IMR-90 (cell line): ENCODE data around the gene TMEM72. TPM values are rescaled to one million over a fixed set of nuclear protein-coding genes. Genes with fewer than 3 reads are reported as not detected.

Experiments
- ATAC-seq: fragments of 200-7000 bp; cut with Tn5 transposase; 2 replicates; pipeline ENCODE4 v1.9.1; 2020; ENCODE audit warnings: low read depth, mild to moderate bottlenecking, moderate library complexity
- BruUV-seq: library from RNA; stranded (reverse); fragments of 400-500 nt; replicated peaks from 2 replicates; lab custom pipeline; 2021; lab: Mats Ljungman, UMichigan
- CTCF ChIA-PET: fragments of 300-600 bp; formaldehyde crosslinking; extraction: SDS; loops from one replicate; lab custom pipeline; 2021; ENCODE audit warnings: antibody characterized with exemption; lab: Yijun Ruan, JAX
- POLR2A ChIA-PET: fragments of 300-600 bp; sonication (Branson Sonifier 250); formaldehyde crosslinking; loops from one replicate; lab custom pipeline; 2022; ENCODE audit warnings: antibody characterized with exemption; ENCODE audit not compliant: unreplicated experiment; lab: Charles Lee
- DNase-seq: peaks from one replicate; pipeline ENCODE4 v3.0.0; 2013
- H2AFZ ChIP-seq: replicated peaks from 2 replicates; pipeline ENCODE3; 2013; ENCODE audit warnings: low read length, mild to moderate bottlenecking; ENCODE audit not compliant: poor library complexity
- H2AK5ac ChIP-seq: 2 replicates; pipeline ENCODE4 v1.6.1; 2013; ENCODE audit warnings: low read depth, low read length, inconsistent platforms
- H2AK9ac ChIP-seq: replicated peaks from 2 replicates; pipeline ENCODE3; 2013; ENCODE audit warnings: mild to moderate bottlenecking, low read depth, low read length, moderate library complexity; ENCODE audit not compliant: poor library complexity
- H2BK120ac ChIP-seq: 2 replicates; pipeline ENCODE4 v1.6.1; 2013; ENCODE audit warnings: low read depth, low read length, inconsistent platforms
- H2BK15ac ChIP-seq: 3 replicates; pipeline ENCODE4 v1.6.1; 2013; ENCODE audit warnings: low read depth, low read length, inconsistent platforms
- H2BK20ac ChIP-seq: 2 replicates; pipeline ENCODE4 v1.6.1; 2013; ENCODE audit warnings: low read depth, mild to moderate bottlenecking, inconsistent platforms, low read length, moderate library complexity
- H2BK5ac ChIP-seq: 2 replicates; pipeline ENCODE4 v1.6.1; 2013; ENCODE audit warnings: mild to moderate bottlenecking, low read depth, low read length, inconsistent platforms; ENCODE audit not compliant: poor library complexity, severe bottlenecking
- H3K14ac ChIP-seq: replicated peaks from 2 replicates; pipeline ENCODE4 v1.6.1; 2013; ENCODE audit warnings: low read depth, low read length, inconsistent platforms
- H3K18ac ChIP-seq: 2 replicates; pipeline ENCODE4 v1.6.1; 2013; ENCODE audit warnings: low read depth, low read length, control low read depth
- H3K23ac ChIP-seq: 2 replicates; pipeline ENCODE4 v1.6.1; 2013; ENCODE audit warnings: low read depth, low read length, inconsistent platforms
- H3K27ac ChIP-seq: 2 replicates; pipeline ENCODE4 v1.5.1; 2013; ENCODE audit warnings: mild to moderate bottlenecking, control low read depth, low read length; ENCODE audit not compliant: insufficient read depth
- H3K27me3 ChIP-seq: 2 replicates; pipeline ENCODE4 v1.6.1; 2013; ENCODE audit warnings: low read length; ENCODE audit not compliant: control insufficient read depth, insufficient read depth
- H3K36me3 ChIP-seq: 2 replicates; pipeline ENCODE4 v1.6.1; 2013; ENCODE audit warnings: low read length, mixed read lengths; ENCODE audit not compliant: control insufficient read depth, insufficient read depth
- H3K4ac ChIP-seq: 2 replicates; pipeline ENCODE4 v1.6.1; 2013; ENCODE audit warnings: low read depth, low read length, inconsistent platforms
- H3K4me1 ChIP-seq: 2 replicates; pipeline ENCODE4 v1.6.1; 2013; ENCODE audit warnings: low read length, mixed read lengths; ENCODE audit not compliant: control insufficient read depth, insufficient read depth
- H3K4me2 ChIP-seq: 2 replicates; pipeline ENCODE4 v1.6.1; 2013; ENCODE audit warnings: low read depth, mild to moderate bottlenecking, control low read depth, low read length, moderate library complexity
- H3K4me3 ChIP-seq: 2 replicates; pipeline ENCODE4 v1.5.1; 2013; ENCODE audit warnings: low read depth, mild to moderate bottlenecking, control low read depth, low read length, moderate library complexity; ENCODE audit not compliant: insufficient read depth
- H3K56ac ChIP-seq: 2 replicates; pipeline ENCODE4 v1.6.1; 2013; ENCODE audit warnings: low read length, inconsistent platforms; ENCODE audit not compliant: insufficient read depth; ENCODE audit errors: extremely low read depth
- H3K79me1 ChIP-seq, 2 experiments: 2 replicates each; pipeline ENCODE4 v1.6.1; 2013; ENCODE audit warnings: low read length in 2 of 2, inconsistent platforms in 1 of 2, low read depth in 1 of 2
- H3K9ac ChIP-seq: 2 replicates; pipeline ENCODE4 v1.6.1; 2013; ENCODE audit warnings: low read depth, low read length, control low read depth
- H3K9me1 ChIP-seq: 2 replicates; pipeline ENCODE4 v1.6.1; 2013; ENCODE audit warnings: low read length, inconsistent platforms; ENCODE audit not compliant: insufficient read depth
- H3K9me3 ChIP-seq: 2 replicates; pipeline ENCODE4 v1.6.1; 2013; ENCODE audit warnings: low read length; ENCODE audit not compliant: control insufficient read depth, insufficient read depth
- H4K20me1 ChIP-seq: 2 replicates; pipeline ENCODE4 v1.6.1; 2013; ENCODE audit warnings: low read length, inconsistent platforms; ENCODE audit not compliant: insufficient read depth
- H4K5ac ChIP-seq: 2 replicates; pipeline ENCODE4 v1.6.1; 2013; ENCODE audit warnings: mild to moderate bottlenecking, low read depth, low read length, control low read depth
- H4K8ac ChIP-seq, 2 experiments: 2 replicates each; pipeline ENCODE4 v1.6.1; 2013; ENCODE audit warnings: low read depth in 2 of 2, low read length in 2 of 2, control low read depth in 1 of 2, inconsistent platforms in 1 of 2
- H4K91ac ChIP-seq: 2 replicates; pipeline ENCODE4 v1.6.1; 2013; ENCODE audit warnings: low read depth, low read length, inconsistent platforms; ENCODE audit not compliant: insufficient read depth
- BHLHE40 ChIP-seq: fragments of 150-350 bp; IDR thresholded peaks from 2 replicates; pipeline ENCODE4 v1.6.1; 2016; ENCODE audit warnings: mild to moderate bottlenecking, low read depth, low read length
- CEBPB ChIP-seq: IDR thresholded peaks from 2 replicates; pipeline ENCODE4 v1.6.1; 2012; ENCODE audit warnings: low read depth, low read length, improper control_type of control experiment
- CHD1 ChIP-seq: IDR thresholded peaks from 2 replicates; pipeline ENCODE4 v1.6.1; 2012; ENCODE audit warnings: low read depth, low read length, improper control_type of control experiment
- CTCF ChIP-seq: conservative IDR thresholded peaks from 2 replicates; pipeline ENCODE4 v1.5.1; 2012; ENCODE audit warnings: mild to moderate bottlenecking, low read depth, low read length, improper control_type of control experiment
- FOS ChIP-seq: fragments of 150-350 bp; IDR thresholded peaks from 2 replicates; pipeline ENCODE4 v1.6.1; 2016; ENCODE audit warnings: low read depth, low read length
- MAFK ChIP-seq: IDR thresholded peaks from 2 replicates; pipeline ENCODE4 v1.6.1; 2012; ENCODE audit warnings: low read depth, low read length, improper control_type of control experiment
- MXI1 ChIP-seq: IDR thresholded peaks from 2 replicates; pipeline ENCODE4 v1.6.1; 2012; ENCODE audit warnings: low read depth, mild to moderate bottlenecking, low read length, moderate library complexity, borderline replicate concordance
- NFE2L2 ChIP-seq: fragments of 150-350 bp; IDR thresholded peaks from 2 replicates; pipeline ENCODE4 v1.6.1; 2016; ENCODE audit warnings: low read depth, mild to moderate bottlenecking, low read length
- POLR2A ChIP-seq: IDR thresholded peaks from 2 replicates; pipeline ENCODE4 v1.6.1; 2012; ENCODE audit warnings: mild to moderate bottlenecking, low read depth, low read length
- RAD21 ChIP-seq: IDR thresholded peaks from 2 replicates; pipeline ENCODE4 v1.6.1; 2012; ENCODE audit warnings: low read length, improper control_type of control experiment
- RCOR1 ChIP-seq: IDR thresholded peaks from 2 replicates; pipeline ENCODE4 v1.6.1; 2012; ENCODE audit warnings: mild to moderate bottlenecking, low read length, improper control_type of control experiment; ENCODE audit not compliant: insufficient replicate concordance
- RFX5 ChIP-seq: IDR thresholded peaks from 2 replicates; pipeline ENCODE4 v1.8.0; 2012; ENCODE audit warnings: low read depth, mild to moderate bottlenecking, low read length, moderate library complexity
- SMC3 ChIP-seq: fragments of 150-350 bp; IDR thresholded peaks from 2 replicates; pipeline ENCODE4 v1.6.1; 2016; ENCODE audit warnings: low read depth, mild to moderate bottlenecking, antibody characterized with exemption, low read length, moderate library complexity
- WGBS, 2 experiments: methylation state at CpG; one replicate each; pipeline versions ENCODE4 v1.1.5 to v1.1.7; 2013; ENCODE audit warnings: missing lambda C conversion rate in 2 of 2; ENCODE audit not compliant: insufficient read length in 1 of 2; ENCODE audit errors: extremely low coverage in 2 of 2; 5-methylcytosine and 5-hydroxymethylcytosine counted together
- dilution Hi-C: fragments of 300-500 bp; cut with HindIII; formaldehyde crosslinking; loops from one replicate; pipeline ENCODE4 v1.14.3; 2018; ENCODE audit warnings: low sequenced_read_pairs; ENCODE audit not compliant: unreplicated experiment
- in situ Hi-C: fragments of 300-500 bp; cut with MboI; formaldehyde crosslinking; loops from 3 replicates; pipeline ENCODE4 v1.14.3; 2019; ENCODE audit warnings: low sequenced_read_pairs, inconsistent platforms, mixed read lengths
- intact Hi-C: fragments of 100-400 bp; cut with micrococcal nuclease; formaldehyde crosslinking; loops from 2 replicates; pipeline ENCODE4 v1.10.0; 2022
- polyA plus RNA-seq, 3 experiments: library from polyadenylated mRNA; depleted of rRNA; stranded (reverse); fragments of >200 nt; gene quantifications; 2 replicates each; pipeline ENCODE4 v1.2.3, GENCODE V29; 2012; ENCODE audit warnings: low replicate concordance in 1 of 3
- total RNA-seq: library from RNA; depleted of rRNA; stranded (reverse); fragments of >200 nt; gene quantifications from 2 replicates; pipeline ENCODE4 v1.2.3, GENCODE V29; 2012
- TF ChIP-seq, protein P1 (sequence below): fragments of 150-350 bp; IDR thresholded peaks from 2 replicates; pipeline ENCODE4 v1.6.1; 2017; ENCODE audit warnings: mild to moderate bottlenecking, antibody characterized with exemption, low read length, low read depth
- TF ChIP-seq, protein P2 (sequence below): fragments of 150-350 bp; IDR thresholded peaks from 2 replicates; pipeline ENCODE4 v1.6.1; 2016; ENCODE audit warnings: low read depth, mild to moderate bottlenecking, low read length, moderate library complexity, borderline replicate concordance

The TMEM72 gene
- total and polyA plus RNA-seq, 2 of the 4 experiments (the other 2 are of a cell fraction): not detected

DNA sequence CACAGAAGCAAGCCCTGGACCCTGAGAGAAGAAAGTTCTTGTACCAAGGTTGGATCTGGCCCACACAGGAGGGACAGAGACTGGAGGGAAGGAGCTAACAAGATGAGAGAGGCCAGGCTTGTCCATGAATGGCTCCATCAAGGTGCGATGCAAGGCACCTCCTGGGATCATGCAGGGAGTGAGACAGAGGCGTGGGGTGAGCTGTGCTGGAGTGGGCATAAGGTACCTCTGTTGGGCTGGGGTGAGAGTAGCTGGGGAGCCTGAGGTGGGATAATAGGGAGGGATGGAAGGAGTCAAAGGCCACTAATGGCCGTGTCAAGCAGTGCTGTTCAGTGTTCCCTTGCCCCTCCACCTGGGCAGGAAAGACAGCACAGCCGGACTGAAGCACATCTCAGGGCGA is 9.9 kb downstream of the TMEM72 start:
- Histone ChIP-seq H3K14ac (no peak overlapping the region), H4K91ac (no peak overlapping the region), H4K8ac (no peak overlapping the region), H3K18ac (no peak overlapping the region), H4K5ac (no peak overlapping the region), H3K27ac (no peak overlapping the region), H3K27me3 (peaks cover 53% of the 10 kb centered on the region), H3K9me1 (no peaks in the 10 kb centered on the region; the same call in 1 of the 2 replicates), H3K79me1 (no peaks in the 10 kb centered on the region), H3K23ac (no peak overlapping the region), H3K9ac (no peak overlapping the region), H4K20me1 (no peaks in the 10 kb centered on the region), H2BK15ac (no peak overlapping the region), H3K4me3 (no peak overlapping the region), H3K36me3 (no peaks in the 10 kb centered on the region), H2BK5ac (no peak overlapping the region), H2AK9ac (no peak overlapping the region), H3K4me1 (no peaks in the 10 kb centered on the region), H2BK20ac (no peak overlapping the region), H3K9me3 (peaks cover 3% of the 10 kb centered on the region; the same call in 1 of the 2 replicates), H2BK120ac (no peak overlapping the region), H3K4me2 (no peak overlapping the region), H3K56ac (no peak overlapping the region), H2AK5ac (no peak overlapping the region), H2AFZ (no peak overlapping the region), H3K4ac (no peak overlapping the region)
- intact Hi-C loops (no loop called here), dilution Hi-C loops (no loop called here), in situ Hi-C loops (no loop called here)
- no TSS peak for BruUV-seq
- no peak for TF ChIP-seq MAFK
- TF ChIP-seq RAD21: no peak
- no peak for TF ChIP-seq NFE2L2
- no peak for TF ChIP-seq POLR2A
- no peak for TF ChIP-seq CEBPB
- TF ChIP-seq, protein P1, sequence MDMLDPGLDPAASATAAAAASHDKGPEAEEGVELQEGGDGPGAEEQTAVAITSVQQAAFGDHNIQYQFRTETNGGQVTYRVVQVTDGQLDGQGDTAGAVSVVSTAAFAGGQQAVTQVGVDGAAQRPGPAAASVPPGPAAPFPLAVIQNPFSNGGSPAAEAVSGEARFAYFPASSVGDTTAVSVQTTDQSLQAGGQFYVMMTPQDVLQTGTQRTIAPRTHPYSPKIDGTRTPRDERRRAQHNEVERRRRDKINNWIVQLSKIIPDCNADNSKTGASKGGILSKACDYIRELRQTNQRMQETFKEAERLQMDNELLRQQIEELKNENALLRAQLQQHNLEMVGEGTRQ: no peak
- no peak for TF ChIP-seq BHLHE40
- TF ChIP-seq CHD1: no peak
- no peak for TF ChIP-seq CTCF
- TF ChIP-seq SMC3: no peak
- no peak for TF ChIP-seq MXI1
- TF ChIP-seq RCOR1: no peak
- no peak for TF ChIP-seq FOS
- TF ChIP-seq, protein P2, sequence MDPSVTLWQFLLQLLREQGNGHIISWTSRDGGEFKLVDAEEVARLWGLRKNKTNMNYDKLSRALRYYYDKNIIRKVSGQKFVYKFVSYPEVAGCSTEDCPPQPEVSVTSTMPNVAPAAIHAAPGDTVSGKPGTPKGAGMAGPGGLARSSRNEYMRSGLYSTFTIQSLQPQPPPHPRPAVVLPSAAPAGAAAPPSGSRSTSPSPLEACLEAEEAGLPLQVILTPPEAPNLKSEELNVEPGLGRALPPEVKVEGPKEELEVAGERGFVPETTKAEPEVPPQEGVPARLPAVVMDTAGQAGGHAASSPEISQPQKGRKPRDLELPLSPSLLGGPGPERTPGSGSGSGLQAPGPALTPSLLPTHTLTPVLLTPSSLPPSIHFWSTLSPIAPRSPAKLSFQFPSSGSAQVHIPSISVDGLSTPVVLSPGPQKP: no peak
- no peak for TF ChIP-seq RFX5
- ATAC-seq: no peak
- POLR2A ChIA-PET: no interaction called here
- CTCF ChIA-PET: interaction anchor here (2.7 kb wide), 1 partner anchor 12 kb away, joined by 11 read pairs; no protein-coding TSS in a partner anchor
- WGBS, 2 experiments: 65% methylated on average over 5 of the region's 5 CpGs; no CpG with 5 or more reads in 1 of the 2 experiments
- no peak for DNase-seq
